ENCODE data around the gene NBEAL2. TPM values are rescaled to one million over a fixed set of nuclear protein-coding genes. Genes with fewer than 3 reads are reported as not detected.

NBEAL2 gene
- total and polyA plus RNA-seq, 2 of the 8 experiments (the other 6 are each of a cell fraction or from before 2014, with no cell fraction given): 27.3 to 46.9 TPM

DNA sequence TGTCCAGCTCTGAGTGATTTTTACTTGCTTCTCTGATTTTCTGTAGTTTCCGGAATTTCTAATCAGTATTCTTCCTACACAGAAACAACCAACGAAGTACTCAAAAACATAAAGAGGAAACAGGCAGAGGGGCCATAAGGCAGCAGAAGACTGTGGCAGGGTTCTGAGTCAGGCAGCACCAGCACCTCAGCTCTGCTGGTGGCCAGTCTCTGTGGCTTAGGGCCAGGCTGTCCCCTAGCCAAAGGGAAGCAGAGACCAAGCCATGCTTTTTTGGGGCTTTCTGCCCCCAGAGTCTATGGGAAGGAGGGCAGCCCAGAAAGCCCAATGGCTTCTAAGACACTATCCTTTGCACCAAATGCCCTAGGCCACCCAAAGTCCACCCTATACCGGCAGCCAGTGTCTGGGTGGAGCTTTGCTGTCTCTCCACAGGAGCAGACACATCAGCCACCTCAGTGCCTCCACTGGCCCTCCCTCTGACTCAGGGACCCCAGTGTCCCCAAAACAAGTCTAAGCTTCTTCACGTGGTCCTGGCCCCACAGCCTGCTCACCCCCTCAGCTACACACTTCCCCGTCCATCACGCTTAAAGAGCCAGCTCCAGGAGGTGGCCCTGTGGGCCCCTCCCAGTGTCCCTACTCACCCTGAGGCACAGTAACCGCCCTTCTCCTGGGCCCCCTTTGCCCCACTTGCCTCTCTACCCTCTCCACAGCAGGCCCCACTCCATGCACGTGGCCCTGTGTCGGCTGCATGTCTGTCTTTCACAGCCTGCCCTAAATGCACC, 49.1 kb upstream of the NBEAL2 start:
- peaks cover 0 to 51% of the 10 kb centered on the region in 2 experiments; a peak in 1 of 4 replicates for H3K79me2 ChIP-seq (ENCODE audit: control insufficient read depth in 1 of 2, insufficient read depth in 2 of 2, low read length in 2 of 2)
- no peak for TF ChIP-seq BACH1 (IDR thresholded peaks at IDR 0.05; ENCODE audit: low read length)
- TF ChIP-seq TBP (IDR thresholded peaks at IDR 0.05; ENCODE audit: low read depth, low read length): no peak
- TF ChIP-seq SUZ12 (IDR thresholded peaks at IDR 0.05; ENCODE audit: low read length): no peak
- TF ChIP-seq CREB1 (IDR thresholded peaks at IDR 0.05): no peak
- TF ChIP-seq POLR2AphosphoS5 (IDR thresholded peaks at IDR 0.05; ENCODE audit: low read depth, low read length): no peak
- TF ChIP-seq, protein P1, sequence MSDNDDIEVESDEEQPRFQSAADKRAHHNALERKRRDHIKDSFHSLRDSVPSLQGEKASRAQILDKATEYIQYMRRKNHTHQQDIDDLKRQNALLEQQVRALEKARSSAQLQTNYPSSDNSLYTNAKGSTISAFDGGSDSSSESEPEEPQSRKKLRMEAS (IDR thresholded peaks at IDR 0.05): no peak
- TF ChIP-seq NRF1 (IDR thresholded peaks at IDR 0.05; ENCODE audit: low read depth, low read length): no peak
- TF ChIP-seq RXRA (IDR thresholded peaks at IDR 0.05; ENCODE audit: insufficient read depth, low read depth, low read length): no peak
- no peak for TF ChIP-seq JUN (IDR thresholded peaks at IDR 0.05; ENCODE audit: low read depth, low read length)
- no peak for TF ChIP-seq SIN3A (conservative IDR thresholded peaks at IDR 0.05 in 1 of 2, IDR thresholded peaks at IDR 0.05 in 1 of 2; ENCODE audit: low read depth in 1 of 2, low read length in 2 of 2)
- TF ChIP-seq SIRT6 (IDR thresholded peaks at IDR 0.05; ENCODE audit: low read length): no peak
- no peak for TF ChIP-seq TAF7 (optimal IDR thresholded peaks at IDR 0.05; ENCODE audit: borderline replicate concordance, low read depth, low read length)
- TF ChIP-seq FOSL1 (IDR thresholded peaks at IDR 0.05; ENCODE audit: insufficient read depth, low read depth, low read length): no peak

More for the DNA sequence above, 49.1 kb upstream of the NBEAL2 start:
- Histone ChIP-seq H2AFZ (ENCODE audit: low read length) (no peak overlapping the region), H3K23ac (ENCODE audit: insufficient read length) (no peak overlapping the region), H4K91ac (replicated peaks; ENCODE audit: insufficient read length, low read length) (no peak overlapping the region), H2BK20ac (ENCODE audit: low read length) (no peak overlapping the region), H3K4me2 (ENCODE audit: insufficient read depth in 1 of 2, low read depth in 2 of 2, low read length in 2 of 2) (no peak overlapping the region), H4K20me1 (replicated peaks in 1 of 2; ENCODE audit: control insufficient read depth in 1 of 2, insufficient read depth in 2 of 2, low read length in 2 of 2) (peaks cover 14 to 30% of the 10 kb centered on the region in 2 experiments), H2BK5ac (ENCODE audit: low read depth, low read length) (no peak overlapping the region), H3K4me1 (replicated peaks in 1 of 4; ENCODE audit: control insufficient read depth in 3 of 4, insufficient read depth in 4 of 4, low read length in 3 of 4) (peaks cover 2 to 12% (median 5%) of the 10 kb centered on the region in 4 experiments; a peak in 6 of 7 replicates), H3K4me3 (ENCODE audit: extremely low read depth in 1 of 4, insufficient read depth in 2 of 4, low read depth in 3 of 4, low read length in 4 of 4) (no peak overlapping the region), H3K14ac (ENCODE audit: insufficient read length) (no peak overlapping the region), H3K56ac (replicated peaks; ENCODE audit: insufficient read length, low read depth, low read length) (no peak overlapping the region), H2BK12ac (ENCODE audit: low read depth, low read length) (no peak overlapping the region), H3K4ac (replicated peaks; ENCODE audit: insufficient read length, low read depth, low read length) (no peak overlapping the region), H3K18ac (ENCODE audit: extremely low read depth, low read length) (no peak overlapping the region; the same call in 1 of the 2 replicates), H3K9me3 (ENCODE audit: insufficient read depth in 2 of 2, low read depth in 1 of 2, low read length in 1 of 2) (no peaks in the 10 kb centered on the region), H4K8ac (ENCODE audit: extremely low read depth, insufficient read depth, low read length) (no peak overlapping the region), H3K27me3 (replicated peaks in 1 of 4; ENCODE audit: control insufficient read depth in 3 of 4, extremely low read depth in 1 of 4, insufficient read depth in 3 of 4, low read length in 3 of 4) (no peaks in the 10 kb centered on the region), H2BK120ac (replicated peaks; ENCODE audit: low read depth, low read length) (no peak overlapping the region), H3K9ac (replicated peaks in 1 of 4; ENCODE audit: extremely low read depth in 1 of 4, low read depth in 3 of 4, low read length in 3 of 4) (no peak overlapping the region), H4K5ac (ENCODE audit: insufficient read length, low read depth, low read length) (no peak overlapping the region), H3K23me2 (ENCODE audit: low read depth, low read length) (no peaks in the 10 kb centered on the region), H3K36me3 (ENCODE audit: control insufficient read depth in 2 of 4, insufficient read depth in 4 of 4, low read length in 3 of 4) (peaks cover 0 to 4% (median 2%) of the 10 kb centered on the region in 4 experiments; a peak in 4 of 8 replicates), H3K79me1 (ENCODE audit: low read depth, low read length) (peaks cover 22% of the 10 kb centered on the region), H2AK5ac (ENCODE audit: low read depth, low read length) (no peak overlapping the region), H3K27ac (ENCODE audit: low read depth, low read length) (no peak overlapping the region), H2BK15ac (ENCODE audit: low read length) (no peak overlapping the region)
- FAIRE-seq: no peak
- WGBS, 2 experiments (ENCODE audit: extremely low coverage in 1 of 2, insufficient coverage in 1 of 2, insufficient read length in 1 of 2, insufficient replicate concordance in 2 of 2, low coverage in 1 of 2, low lambda C conversion rate in 2 of 2, missing lambda C conversion rate in 1 of 2): 86% methylated on average over 8 of the region's 9 CpGs; no CpG with 5 or more reads in 1 of the 2 experiments
- no peak for DNase-seq (ENCODE audit: low read depth in 1 of 2, low spot score in 2 of 2)
- POLR2A ChIA-PET (ENCODE audit: partially characterized antibody): interaction anchor here (0.8 to 2.2 kb wide), 2 partner anchors 46 to 52 kb away, joined by 3 to 5 read pairs; partner anchors contain the start of gene CCDC12
- CTCF ChIA-PET (ENCODE audit: partially characterized antibody): interaction anchor here (0.7 to 11.0 kb wide), 11 partner anchors 8 to 72 kb away, joined by 3 to 99 read pairs (median 3); no protein-coding TSS in a partner anchor
